Activated CD8-positive, alpha-beta memory T cell treated with anti-CD3 and anti-CD28 coated beads, Interleukin-2, amount 50 U/mL, for 48 hours (primary cell): ENCODE results near the gene IL17C.

ENCODE experiments used
- DNase-seq: peaks from one replicate; pipeline ENCODE4 v3.0.0-alpha.2; 2020

The IL17C gene

GRCh38 chr16:88629835-88630234 is 8.5 kb upstream of the IL17C start:
- no peak for DNase-seq

- DNase-seq: no peak
Observed at GRCh38 chr16:88630433-88630832, 7.9 kb upstream of the IL17C start.

GRCh38 chr16:88630941-88631340 is 7.4 kb upstream of the IL17C start:
- DNase-seq: no peak

DNA sequence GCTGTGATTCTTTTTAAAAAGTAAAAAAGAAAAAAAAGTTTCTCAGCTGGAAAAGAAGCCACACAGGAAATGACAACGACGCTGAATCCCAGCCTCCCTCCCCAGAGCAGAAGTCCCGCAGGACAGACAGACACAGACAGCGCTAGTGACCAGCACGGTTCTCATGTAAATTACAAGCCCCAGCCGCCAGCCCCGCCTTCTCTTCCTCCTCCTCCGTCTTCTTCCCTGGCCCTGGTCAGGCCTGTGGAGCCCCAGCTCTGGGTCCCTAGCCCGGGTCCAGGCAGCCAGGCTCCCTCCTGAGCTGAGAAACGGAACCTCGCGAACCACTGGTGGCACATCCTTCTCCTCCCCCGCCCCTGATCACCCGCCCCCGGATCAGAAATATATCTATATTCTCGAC is 7.0 kb upstream of the IL17C start:
- no peak for DNase-seq

GRCh38 chr16:88631920-88632586 is 6.3 kb upstream of the IL17C start:
- no peak for DNase-seq

GRCh38 chr16:88632587-88632930 is 5.8 kb upstream of the IL17C start:
- DNase-seq: no peak

- peak; percentile 76 for DNase-seq
Observed at GRCh38 chr16:88633684-88634140, 4.7 kb upstream of the IL17C start.

- DNase-seq: peak; percentile 77
Observed at GRCh38 chr16:88634141-88634993, 4.0 kb upstream of the IL17C start.

- DNase-seq: no peak
Observed at GRCh38 chr16:88634994-88635670, 3.2 kb upstream of the IL17C start.

- DNase-seq: no peak
Observed at GRCh38 chr16:88635671-88636319, 2.6 kb upstream of the IL17C start.

DNA sequence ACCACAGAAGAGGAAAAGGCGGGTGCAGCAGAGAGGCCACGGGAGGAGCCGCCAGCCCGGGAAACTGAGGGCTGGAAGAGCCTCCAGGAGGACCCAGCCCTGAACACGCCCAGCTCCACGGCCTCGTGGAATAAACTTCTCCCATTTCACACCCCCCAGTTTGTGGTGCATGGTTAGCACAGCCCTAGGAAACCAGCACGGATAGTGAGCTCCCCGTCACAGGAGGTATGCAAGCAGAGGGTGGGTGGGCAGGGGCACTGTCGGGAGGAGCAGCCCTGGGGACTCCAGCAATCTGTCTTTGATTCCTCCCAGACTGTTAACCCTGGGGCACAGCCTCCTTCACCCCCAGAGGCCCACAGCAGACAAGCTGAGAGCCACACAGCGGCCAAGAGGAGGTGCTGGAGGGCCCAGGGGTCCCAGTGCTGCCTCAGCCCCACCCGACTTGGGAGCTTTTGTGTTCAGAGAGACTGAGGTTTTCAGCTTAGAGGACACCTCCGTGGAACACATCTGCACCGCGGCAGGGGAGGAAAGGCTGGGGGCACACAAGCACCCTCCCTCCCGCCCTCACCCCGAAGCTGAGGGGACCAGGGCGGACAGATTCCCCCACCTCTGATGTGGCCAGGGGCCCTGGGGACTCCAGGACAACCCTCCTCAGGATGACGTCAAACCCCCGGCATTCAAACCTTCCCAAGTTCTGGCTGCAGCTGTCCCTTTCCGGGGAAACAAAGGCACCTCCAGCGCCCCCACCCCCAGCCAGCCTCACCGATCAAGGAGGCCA is 1.7 kb upstream of the IL17C start:
- no peak for DNase-seq

DNA sequence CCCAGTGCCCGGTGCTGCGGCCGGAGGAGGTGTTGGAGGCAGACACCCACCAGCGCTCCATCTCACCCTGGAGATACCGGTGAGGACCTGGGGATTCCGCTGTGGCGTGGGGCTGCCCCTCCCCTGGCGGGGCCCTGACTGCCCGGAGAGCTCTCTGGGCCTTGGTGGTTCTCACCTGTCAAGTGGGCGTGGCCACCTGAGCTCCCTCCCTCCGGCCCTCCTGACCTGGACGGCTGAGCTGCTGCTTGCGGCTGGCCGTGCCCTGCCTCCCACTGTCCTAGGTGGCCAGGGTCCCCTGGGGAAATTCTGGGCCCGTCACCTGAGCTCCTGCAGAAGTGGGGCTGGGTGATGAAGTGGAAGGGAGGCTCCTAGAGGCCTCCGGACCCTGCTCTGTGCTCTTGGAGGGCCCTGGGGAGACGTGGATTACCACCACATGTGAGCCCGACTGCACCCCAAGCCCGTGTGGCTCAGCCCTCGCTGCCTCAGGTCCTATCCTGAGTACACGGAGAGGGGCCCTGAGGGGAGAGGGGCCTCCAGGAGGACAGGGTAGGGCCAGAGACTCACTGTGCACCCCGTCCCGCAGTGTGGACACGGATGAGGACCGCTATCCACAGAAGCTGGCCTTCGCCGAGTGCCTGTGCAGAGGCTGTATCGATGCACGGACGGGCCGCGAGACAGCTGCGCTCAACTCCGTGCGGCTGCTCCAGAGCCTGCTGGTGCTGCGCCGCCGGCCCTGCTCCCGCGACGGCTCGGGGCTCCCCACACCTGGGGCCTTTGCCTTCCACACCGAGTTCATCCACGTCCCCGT is 1.1 kb downstream of the IL17C start:
- no peak for DNase-seq

DNA sequence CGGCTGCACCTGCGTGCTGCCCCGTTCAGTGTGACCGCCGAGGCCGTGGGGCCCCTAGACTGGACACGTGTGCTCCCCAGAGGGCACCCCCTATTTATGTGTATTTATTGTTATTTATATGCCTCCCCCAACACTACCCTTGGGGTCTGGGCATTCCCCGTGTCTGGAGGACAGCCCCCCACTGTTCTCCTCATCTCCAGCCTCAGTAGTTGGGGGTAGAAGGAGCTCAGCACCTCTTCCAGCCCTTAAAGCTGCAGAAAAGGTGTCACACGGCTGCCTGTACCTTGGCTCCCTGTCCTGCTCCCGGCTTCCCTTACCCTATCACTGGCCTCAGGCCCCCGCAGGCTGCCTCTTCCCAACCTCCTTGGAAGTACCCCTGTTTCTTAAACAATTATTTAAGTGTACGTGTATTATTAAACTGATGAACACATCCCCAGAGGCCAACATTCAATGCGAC is 1.7 kb downstream of the IL17C start:
- no peak for DNase-seq

DNA sequence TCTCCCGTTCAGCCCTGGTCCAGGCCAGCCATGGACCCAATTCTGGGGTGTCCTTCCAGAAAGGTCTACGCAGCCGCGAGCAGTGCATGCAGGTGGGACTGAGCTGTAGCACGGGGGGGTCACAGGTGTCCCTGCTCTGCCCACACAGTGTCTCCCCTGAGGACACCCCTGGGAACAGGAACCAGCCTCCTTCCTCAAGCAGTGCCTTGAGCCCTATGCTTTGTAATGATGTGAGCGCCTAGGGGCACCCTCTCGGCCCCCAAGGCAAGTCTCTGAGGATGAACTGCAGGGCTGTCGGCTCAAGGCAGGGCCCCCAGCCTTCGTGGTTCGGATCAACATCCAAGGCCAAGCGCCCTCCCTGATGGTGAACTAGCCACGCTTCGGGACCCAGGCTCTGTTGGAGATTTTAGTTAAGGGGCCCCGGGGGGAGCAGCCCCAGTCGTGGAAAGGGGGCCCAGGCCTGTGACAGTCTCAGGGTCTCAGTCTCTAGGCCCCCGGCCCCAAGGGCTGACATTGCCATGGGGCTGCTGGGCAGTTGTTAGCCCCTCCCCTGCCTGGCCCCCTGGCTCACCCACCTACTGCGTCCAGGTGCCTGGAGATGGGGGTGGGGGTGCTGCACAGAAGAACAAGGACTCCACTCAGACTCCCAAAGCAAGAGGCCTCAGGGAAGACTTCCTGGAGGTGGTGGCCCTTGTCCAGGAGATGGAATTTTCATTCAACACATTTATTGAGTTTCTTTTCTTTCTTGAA is 2.3 kb downstream of the IL17C start:
- no peak for DNase-seq

DNA sequence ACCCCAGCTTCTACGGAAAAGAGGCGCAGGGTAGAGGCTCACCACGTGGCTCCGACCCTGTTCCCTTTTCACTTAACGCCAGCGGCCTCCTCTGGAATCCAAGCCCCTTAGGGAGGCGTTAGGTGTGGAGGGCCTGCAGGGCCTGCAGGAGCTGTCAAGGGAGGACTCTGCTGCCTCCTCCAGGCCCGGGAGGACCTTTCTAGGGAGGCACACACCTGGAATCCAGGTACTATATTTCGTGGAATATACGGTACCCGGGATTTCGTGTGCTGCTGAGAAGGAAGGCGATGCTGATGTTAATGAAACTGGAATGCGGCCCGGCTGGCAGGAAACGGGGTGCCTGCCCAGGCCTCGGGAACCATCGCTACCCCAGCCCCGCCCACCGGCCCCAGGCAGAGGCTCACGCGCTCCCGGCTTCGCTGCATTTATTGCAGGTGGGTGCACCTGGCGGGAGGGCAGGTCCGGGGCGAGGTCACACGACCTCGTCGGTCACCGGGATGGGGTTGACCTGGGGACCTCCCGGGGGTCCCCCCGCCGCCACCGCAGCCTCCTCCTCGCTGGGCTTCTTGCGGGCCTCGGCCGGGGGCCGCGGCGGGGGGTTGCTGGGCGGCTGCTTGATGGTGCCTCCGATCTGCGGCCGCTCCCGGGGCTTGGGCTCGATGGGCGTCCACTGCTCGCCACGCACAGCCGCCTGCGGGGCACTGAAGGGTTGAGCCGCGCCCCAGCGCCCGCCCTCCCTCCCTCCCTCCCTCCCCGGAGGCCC is 4.7 kb downstream of the IL17C start:
- no peak for DNase-seq

DNA sequence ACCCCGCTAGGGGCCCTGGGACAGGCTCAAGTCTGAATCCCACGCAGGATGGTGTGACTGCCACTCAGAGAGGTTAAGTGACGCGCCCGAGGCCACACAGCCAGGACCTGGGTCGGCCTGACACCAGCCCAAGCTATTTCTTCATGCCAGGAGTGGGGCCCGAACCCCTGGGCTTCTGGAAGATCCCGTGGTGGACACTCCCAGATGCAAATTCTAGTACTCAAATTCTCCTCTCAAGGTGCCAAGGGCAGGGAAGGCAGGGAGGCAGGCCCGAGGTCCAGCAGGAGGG is 5.2 kb downstream of the IL17C start:
- DNase-seq: no peak

- DNase-seq: no peak
Observed at GRCh38 chr16:88645455-88645854, 7.1 kb downstream of the IL17C start.

DNA sequence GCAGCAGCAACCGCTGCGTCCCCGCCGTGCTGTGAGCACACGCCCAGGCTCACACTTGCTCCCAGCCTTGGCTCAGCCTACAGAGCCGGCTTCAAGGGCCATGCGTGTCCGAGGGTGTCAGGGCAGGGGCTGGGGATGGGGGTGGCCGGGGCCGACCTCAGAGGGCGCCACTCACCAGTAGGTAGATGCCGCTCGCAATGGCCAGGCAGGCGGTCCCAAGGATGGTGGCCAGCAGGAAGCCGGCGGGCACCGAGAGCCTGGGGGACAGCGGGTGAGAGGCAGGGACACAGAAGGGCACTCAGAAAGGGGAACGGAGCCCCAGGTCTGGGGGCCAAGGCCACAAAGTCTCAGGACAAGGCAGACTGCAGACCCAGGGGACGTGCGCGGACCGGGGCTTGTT is 7.6 kb downstream of the IL17C start:
- DNase-seq: no peak

- no peak for DNase-seq
Observed at GRCh38 chr16:88646345-88647034, 8.1 kb downstream of the IL17C start.
